Peyer's patch (tissue), 4 donors: ENCODE data around the gene COCH.

Source experiments
- POLR2A ChIP-seq, 2 donors: fragments of 450-650 bp; IDR thresholded peaks; one replicate each; pipeline ENCODE4 v1.5.1; 2017; ENCODE audit warnings: antibody characterized with exemption in 2 of 2, mild to moderate bottlenecking in 2 of 2, moderate library complexity in 2 of 2
- TF ChIP-seq, protein P1 (sequence below), 6 experiments: fragments of 450-650 bp in 4 of 6; fragments of 200-600 bp in 2 of 6; sonication (generic) in 1 of 6; IDR thresholded peaks; one replicate each; pipeline ENCODE4 v1.5.1; 2017 to 2019; ENCODE audit warnings: antibody characterized with exemption in 6 of 6, mild to moderate bottlenecking in 3 of 6, moderate library complexity in 1 of 6

DNA sequence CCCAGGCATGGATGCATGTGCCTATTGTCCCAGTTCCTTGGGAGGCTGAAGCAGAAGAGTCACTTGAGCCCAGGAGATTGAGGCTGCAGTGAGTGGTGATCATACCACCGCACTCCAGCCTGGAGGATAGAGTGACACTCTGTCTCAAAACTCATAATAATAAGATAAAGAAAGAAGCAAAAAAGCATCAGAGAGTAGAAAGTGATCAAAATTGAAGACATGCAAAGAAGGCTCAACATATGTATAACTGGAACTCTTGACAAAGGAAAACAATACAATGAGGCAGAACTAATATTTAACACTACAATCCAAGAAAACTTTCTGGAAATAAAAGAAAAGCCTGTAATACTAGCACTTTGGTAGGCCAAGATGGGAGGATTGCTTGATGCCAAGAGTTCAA, 48.3 kb upstream of the COCH start:
- TF ChIP-seq, protein P1, sequence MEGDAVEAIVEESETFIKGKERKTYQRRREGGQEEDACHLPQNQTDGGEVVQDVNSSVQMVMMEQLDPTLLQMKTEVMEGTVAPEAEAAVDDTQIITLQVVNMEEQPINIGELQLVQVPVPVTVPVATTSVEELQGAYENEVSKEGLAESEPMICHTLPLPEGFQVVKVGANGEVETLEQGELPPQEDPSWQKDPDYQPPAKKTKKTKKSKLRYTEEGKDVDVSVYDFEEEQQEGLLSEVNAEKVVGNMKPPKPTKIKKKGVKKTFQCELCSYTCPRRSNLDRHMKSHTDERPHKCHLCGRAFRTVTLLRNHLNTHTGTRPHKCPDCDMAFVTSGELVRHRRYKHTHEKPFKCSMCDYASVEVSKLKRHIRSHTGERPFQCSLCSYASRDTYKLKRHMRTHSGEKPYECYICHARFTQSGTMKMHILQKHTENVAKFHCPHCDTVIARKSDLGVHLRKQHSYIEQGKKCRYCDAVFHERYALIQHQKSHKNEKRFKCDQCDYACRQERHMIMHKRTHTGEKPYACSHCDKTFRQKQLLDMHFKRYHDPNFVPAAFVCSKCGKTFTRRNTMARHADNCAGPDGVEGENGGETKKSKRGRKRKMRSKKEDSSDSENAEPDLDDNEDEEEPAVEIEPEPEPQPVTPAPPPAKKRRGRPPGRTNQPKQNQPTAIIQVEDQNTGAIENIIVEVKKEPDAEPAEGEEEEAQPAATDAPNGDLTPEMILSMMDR (IDR thresholded peaks at IDR 0.05): no peak
- no peak for TF ChIP-seq POLR2A (IDR thresholded peaks at IDR 0.05)
